OCI-LY1 (cell line): ENCODE measurements around the gene PRSS22.
A peak's percentile ranks its signal among the peaks of the same experiment; 100 is the strongest.

ENCODE experiments used
- H2AFZ ChIP-seq: fragments of 200-600 bp; sonication (generic), shearing (Covaris generic); 2 replicates; pipeline ENCODE4 v1.6.0; 2014; ENCODE audit warnings: antibody characterized with exemption, mild to moderate bottlenecking, low read length
- H3F3A ChIP-seq: fragments of 200-600 bp; sonication (generic), shearing (Covaris generic); 2 replicates; pipeline ENCODE4 v1.6.0; 2014; ENCODE audit warnings: mild to moderate bottlenecking, antibody characterized with exemption, low read length, moderate library complexity; ENCODE audit not compliant: insufficient read depth
- H3K27ac ChIP-seq: fragments of 200-600 bp; sonication (generic); 2 replicates; pipeline ENCODE4 v1.5.1; 2014; ENCODE audit warnings: low read length, mixed run types, mild to moderate bottlenecking, low read depth; ENCODE audit not compliant: poor library complexity, severe bottlenecking
- H3K27me3 ChIP-seq: fragments of 200-600 bp; sonication (generic); 2 replicates; pipeline ENCODE4 v1.6.0; 2014; ENCODE audit warnings: antibody characterized with exemption, mild to moderate bottlenecking, low read length, moderate library complexity; ENCODE audit not compliant: insufficient read depth
- H3K36me3 ChIP-seq: fragments of 200-600 bp; sonication (generic); 2 replicates; pipeline ENCODE4 v1.6.1; 2014; ENCODE audit warnings: mild to moderate bottlenecking, antibody characterized with exemption, low read length, moderate library complexity, mixed read lengths; ENCODE audit not compliant: insufficient read depth
- H3K4me1 ChIP-seq: fragments of 200-600 bp; sonication (generic); 2 replicates; pipeline ENCODE4 v1.5.1; 2014; ENCODE audit warnings: mild to moderate bottlenecking, low read length, moderate library complexity; ENCODE audit not compliant: insufficient read depth, severe bottlenecking
- H3K4me2 ChIP-seq: fragments of 200-600 bp; sonication (generic), shearing (Covaris generic); 2 replicates; pipeline ENCODE4 v1.6.1; 2014; ENCODE audit warnings: low read length
- H3K4me3 ChIP-seq: fragments of 200-600 bp; sonication (generic); 2 replicates; pipeline ENCODE4 v1.5.1; 2014; ENCODE audit warnings: low read length, low read depth, mild to moderate bottlenecking, mixed read lengths; ENCODE audit not compliant: poor library complexity, severe bottlenecking
- H3K79me2 ChIP-seq: fragments of 200-600 bp; shearing (Covaris generic); 2 replicates; pipeline ENCODE4 v1.6.1; 2016; ENCODE audit warnings: mixed run types, low read length, mixed read lengths; ENCODE audit not compliant: insufficient read depth
- H3K9ac ChIP-seq: fragments of 200-600 bp; sonication (generic), shearing (Covaris generic); 2 replicates; pipeline ENCODE4 v1.6.1; 2014; ENCODE audit warnings: mild to moderate bottlenecking, low read length, mixed read lengths
- H3K9me2 ChIP-seq: fragments of 200-600 bp; sonication (generic), shearing (Covaris generic); 2 replicates; pipeline ENCODE4 v1.6.1; 2014; ENCODE audit warnings: low read depth, mild to moderate bottlenecking, low read length, mixed read lengths
- H3K9me3 ChIP-seq: fragments of 200-600 bp; shearing (Covaris generic); 2 replicates; pipeline ENCODE4 v1.6.1; 2014; ENCODE audit warnings: low read length, mixed read lengths
- H4K20me1 ChIP-seq: fragments of 200-600 bp; sonication (generic), shearing (Covaris generic); 2 replicates; pipeline ENCODE4 v1.6.0; 2016; ENCODE audit warnings: mild to moderate bottlenecking, low read length; ENCODE audit not compliant: insufficient read depth
- EZH2 ChIP-seq: fragments of 200-600 bp; sonication (generic), shearing (Covaris generic); IDR thresholded peaks from 2 replicates; pipeline ENCODE4 v1.8.0; 2017; ENCODE audit warnings: borderline replicate concordance, mixed run types, mild to moderate bottlenecking, antibody characterized with exemption, low read length, moderate library complexity, mixed read lengths
- TF ChIP-seq, protein P1 (sequence below): fragments of 200-600 bp; sonication (generic), shearing (Covaris generic); IDR thresholded peaks from 2 replicates; pipeline ENCODE4 v1.5.1; 2017; ENCODE audit warnings: mild to moderate bottlenecking, antibody characterized with exemption, low read length, moderate library complexity, mixed read lengths

Gene PRSS22

DNA sequence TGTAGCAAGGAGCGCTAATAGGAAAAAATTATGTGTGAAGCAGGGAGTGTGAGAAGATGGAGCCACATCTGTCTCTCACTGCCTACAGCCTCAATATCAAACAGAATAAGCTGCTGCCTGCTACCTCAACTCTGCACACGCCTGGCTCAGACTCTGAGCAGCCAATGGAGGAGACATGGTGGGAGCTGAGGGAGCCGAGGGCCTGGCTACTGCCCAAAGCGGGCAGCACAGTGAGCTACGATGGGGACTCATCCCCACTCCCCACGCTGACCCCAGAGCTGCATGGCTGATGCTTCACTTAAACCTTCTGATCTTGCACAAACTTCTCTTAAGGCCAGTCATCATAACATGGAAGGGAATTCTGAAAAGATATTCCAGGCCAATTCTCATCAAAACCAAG is 14.0 kb upstream of the PRSS22 start:
- H3K4me2 ChIP-seq: no peak overlapping the region
- no peaks in the 10 kb centered on the region for H3K9me3 ChIP-seq
- no peaks in the 10 kb centered on the region for H3K79me2 ChIP-seq
- H3K4me3 ChIP-seq: no peak overlapping the region
- H3K9ac ChIP-seq: no peak overlapping the region
- no peaks in the 10 kb centered on the region for H3K27me3 ChIP-seq
- TF ChIP-seq, protein P1, sequence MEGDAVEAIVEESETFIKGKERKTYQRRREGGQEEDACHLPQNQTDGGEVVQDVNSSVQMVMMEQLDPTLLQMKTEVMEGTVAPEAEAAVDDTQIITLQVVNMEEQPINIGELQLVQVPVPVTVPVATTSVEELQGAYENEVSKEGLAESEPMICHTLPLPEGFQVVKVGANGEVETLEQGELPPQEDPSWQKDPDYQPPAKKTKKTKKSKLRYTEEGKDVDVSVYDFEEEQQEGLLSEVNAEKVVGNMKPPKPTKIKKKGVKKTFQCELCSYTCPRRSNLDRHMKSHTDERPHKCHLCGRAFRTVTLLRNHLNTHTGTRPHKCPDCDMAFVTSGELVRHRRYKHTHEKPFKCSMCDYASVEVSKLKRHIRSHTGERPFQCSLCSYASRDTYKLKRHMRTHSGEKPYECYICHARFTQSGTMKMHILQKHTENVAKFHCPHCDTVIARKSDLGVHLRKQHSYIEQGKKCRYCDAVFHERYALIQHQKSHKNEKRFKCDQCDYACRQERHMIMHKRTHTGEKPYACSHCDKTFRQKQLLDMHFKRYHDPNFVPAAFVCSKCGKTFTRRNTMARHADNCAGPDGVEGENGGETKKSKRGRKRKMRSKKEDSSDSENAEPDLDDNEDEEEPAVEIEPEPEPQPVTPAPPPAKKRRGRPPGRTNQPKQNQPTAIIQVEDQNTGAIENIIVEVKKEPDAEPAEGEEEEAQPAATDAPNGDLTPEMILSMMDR: no peak
- no peak for TF ChIP-seq EZH2
- H3F3A ChIP-seq: no peaks in the 10 kb centered on the region; the same call in 1 of the 2 replicates
- H3K27ac ChIP-seq: no peak overlapping the region
- peaks cover 10% of the 10 kb centered on the region for H3K4me1 ChIP-seq
- H4K20me1 ChIP-seq: no peaks in the 10 kb centered on the region
- H2AFZ ChIP-seq: no peak overlapping the region
- no peaks in the 10 kb centered on the region for H3K9me2 ChIP-seq
- no peaks in the 10 kb centered on the region for H3K36me3 ChIP-seq

DNA sequence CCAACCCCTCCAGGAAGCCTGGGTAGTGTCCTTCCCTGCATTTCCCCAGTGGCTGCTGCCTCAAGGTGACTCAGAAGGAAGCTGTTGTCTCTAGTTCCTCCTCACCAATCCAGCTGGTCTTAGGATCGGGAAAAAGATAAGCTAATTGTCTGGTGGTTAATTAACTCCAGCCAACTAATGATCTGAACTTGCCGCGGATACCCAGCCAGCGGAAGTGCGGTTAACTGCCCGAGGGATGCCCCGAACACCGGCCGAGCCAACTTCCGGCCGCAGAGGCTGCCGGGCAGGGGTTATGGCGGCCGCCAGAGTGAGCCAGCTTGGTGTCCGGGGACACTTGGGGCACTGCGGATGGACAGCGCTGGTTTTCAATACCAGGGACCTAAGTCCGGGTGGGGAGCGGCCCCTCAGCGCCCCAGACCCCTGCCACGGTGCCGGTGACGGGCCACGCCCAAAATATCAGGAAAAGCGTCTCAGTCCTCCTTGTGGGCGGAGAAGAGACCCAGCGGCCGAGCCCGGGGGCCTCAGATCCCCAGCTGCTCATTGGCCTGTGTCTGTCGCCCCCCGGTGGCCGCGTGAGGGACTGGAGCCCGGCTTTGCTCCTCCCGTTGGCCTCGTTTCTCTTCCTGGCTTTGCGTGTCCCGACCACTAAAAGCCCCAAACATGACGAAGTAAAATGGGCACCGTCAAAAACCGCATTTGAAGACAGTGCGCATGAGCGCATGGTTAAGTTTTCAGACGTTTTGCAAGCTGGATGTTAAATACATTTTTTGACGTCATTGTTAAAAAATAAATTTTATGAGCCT is 10.2 kb upstream of the PRSS22 start:
- no peaks in the 10 kb centered on the region for H3K27me3 ChIP-seq
- peaks cover 6% of the 10 kb centered on the region for H3K4me1 ChIP-seq
- no peaks in the 10 kb centered on the region for H3K9me3 ChIP-seq
- peak overlapping the region; percentile 99 for H2AFZ ChIP-seq
- TF ChIP-seq, protein P1: peak; percentile 91
- TF ChIP-seq EZH2: no peak
- H3K27ac ChIP-seq: peak overlapping the region; percentile 27
- H3F3A ChIP-seq: no peaks in the 10 kb centered on the region; the same call in 1 of the 2 replicates
- H3K4me2 ChIP-seq: peak overlapping the region; percentile 80
- H3K79me2 ChIP-seq: no peaks in the 10 kb centered on the region
- H3K9me2 ChIP-seq: no peaks in the 10 kb centered on the region
- no peaks in the 10 kb centered on the region for H4K20me1 ChIP-seq
- H3K36me3 ChIP-seq: no peaks in the 10 kb centered on the region
- peak overlapping the region; percentile 72 for H3K4me3 ChIP-seq
- peak overlapping the region; percentile 70 for H3K9ac ChIP-seq

DNA sequence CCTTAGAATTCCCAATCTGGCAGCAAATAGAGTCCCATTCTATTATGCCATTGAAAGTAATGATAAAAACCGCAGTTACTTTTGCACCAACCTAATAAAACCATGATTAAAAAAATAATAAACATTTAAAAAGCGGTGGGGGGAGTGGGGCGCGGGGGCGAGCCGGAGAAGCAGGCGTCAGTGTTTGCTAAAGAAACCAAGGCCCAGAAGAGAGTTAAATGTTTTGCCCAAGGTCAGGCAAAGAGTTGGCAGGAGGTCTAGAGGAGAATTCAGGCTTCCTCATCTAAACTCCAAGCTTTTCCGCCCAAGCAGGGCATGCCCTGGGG is 9.7 kb upstream of the PRSS22 start:
- Histone ChIP-seq H3K4me3 (peak overlapping the region; percentile 72), H3K9ac (peak overlapping the region; percentile 70), H3K27ac (peak overlapping the region; percentile 27), H3K9me2 (no peaks in the 10 kb centered on the region), H3K4me1 (peaks cover 6% of the 10 kb centered on the region), H3K79me2 (no peaks in the 10 kb centered on the region), H3K4me2 (peak overlapping the region; percentile 80), H4K20me1 (no peaks in the 10 kb centered on the region), H3F3A (no peaks in the 10 kb centered on the region; the same call in 1 of the 2 replicates), H3K27me3 (no peaks in the 10 kb centered on the region), H3K9me3 (no peaks in the 10 kb centered on the region), H3K36me3 (no peaks in the 10 kb centered on the region), H2AFZ (peak overlapping the region; percentile 99)
- TF ChIP-seq, protein P1: no peak
- no peak for TF ChIP-seq EZH2
